ENCODE measurements around the gene TYSND1. TPM values are rescaled to one million over a fixed set of nuclear protein-coding genes. Genes with fewer than 3 reads are reported as not detected.

Gene TYSND1
- total and polyA plus RNA-seq, 3 experiments from 2014 or later: 14.7 to 21.1 (median 16.3) TPM

DNA sequence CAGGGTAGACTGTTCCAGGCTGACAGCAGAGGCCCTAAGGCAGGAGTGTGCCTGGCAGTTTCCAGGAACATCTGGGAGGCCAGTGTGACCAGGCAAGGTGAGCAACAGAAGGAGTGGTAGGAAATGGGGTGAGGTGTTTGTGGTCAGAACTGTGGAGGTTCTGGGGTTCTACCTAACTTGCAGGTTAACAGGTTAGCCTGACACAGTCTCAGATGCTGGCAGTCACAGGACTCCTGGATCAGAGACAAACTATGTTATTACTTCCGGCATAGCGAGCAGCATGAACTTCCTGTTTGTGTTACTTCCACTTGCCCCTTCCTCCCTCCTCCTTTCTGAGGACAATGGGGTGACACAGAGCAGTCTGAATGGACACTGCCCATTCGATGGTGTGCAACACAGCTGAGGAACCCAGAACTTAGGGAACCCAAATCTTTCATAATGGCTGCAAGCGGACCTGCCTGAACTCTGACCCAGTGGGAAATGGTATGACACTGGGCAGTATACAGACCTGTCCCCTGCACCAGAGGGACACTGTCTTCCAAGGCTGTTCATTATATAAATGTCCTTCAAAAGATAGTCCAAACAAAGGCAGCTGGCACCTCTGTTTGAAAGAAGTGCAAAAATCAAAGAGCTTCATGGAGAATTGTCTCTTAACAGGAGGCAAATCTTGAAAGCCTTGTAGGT, 27.7 kb upstream of the TYSND1 start:
- H3K4me1 ChIP-seq (ENCODE audit: insufficient read depth, low read length): peaks cover 25% of the 10 kb centered on the region
- no peaks in the 10 kb centered on the region for H3K36me3 ChIP-seq (ENCODE audit: insufficient read depth, low read length)
- H3K4me1 Mint-ChIP-seq: peaks cover 29 to 36% (median 32%) of the 10 kb centered on the region in 3 donors
- peaks cover 0 to 12% (median 0%) of the 10 kb centered on the region in 3 donors for H3K36me3 Mint-ChIP-seq
- H3K27ac ChIP-seq (ENCODE audit: low read depth, low read length): peak overlapping the region; percentile 1
- peaks cover 0 to 3% of the 10 kb centered on the region in 2 donors for H3K27me3 Mint-ChIP-seq
- no peaks in the 10 kb centered on the region for H3K9me3 Mint-ChIP-seq
- ChIA-PET POLR2A (interaction anchor here (1.1 to 1.3 kb wide), 2 partner anchors 11 to 28 kb away, joined by 3 to 4 read pairs; partner anchors contain the start of gene TYSND1), CTCF (interaction anchor here (1.6 to 2.7 kb wide), 4 partner anchors 25 to 190 kb away, joined by 5 to 20 read pairs (median 6); partner anchors contain the start of gene TYSND1)
- H3K27ac Mint-ChIP-seq: peak overlapping the region; percentile 70 to 97 (median 91)
- H3K27me3 ChIP-seq (ENCODE audit: insufficient read depth, low read length, poor library complexity, severe bottlenecking): no peaks in the 10 kb centered on the region
- peak overlapping the region; percentile 3 for H3K4me3 ChIP-seq (ENCODE audit: low read length)
- H3K4me3 Mint-ChIP-seq: peak overlapping the region; percentile 28 to 82 (median 65)
- peak; percentile 11 to 66 (median 51) for DNase-seq
- H3K9me3 ChIP-seq (ENCODE audit: low read length): no peaks in the 10 kb centered on the region

DNA sequence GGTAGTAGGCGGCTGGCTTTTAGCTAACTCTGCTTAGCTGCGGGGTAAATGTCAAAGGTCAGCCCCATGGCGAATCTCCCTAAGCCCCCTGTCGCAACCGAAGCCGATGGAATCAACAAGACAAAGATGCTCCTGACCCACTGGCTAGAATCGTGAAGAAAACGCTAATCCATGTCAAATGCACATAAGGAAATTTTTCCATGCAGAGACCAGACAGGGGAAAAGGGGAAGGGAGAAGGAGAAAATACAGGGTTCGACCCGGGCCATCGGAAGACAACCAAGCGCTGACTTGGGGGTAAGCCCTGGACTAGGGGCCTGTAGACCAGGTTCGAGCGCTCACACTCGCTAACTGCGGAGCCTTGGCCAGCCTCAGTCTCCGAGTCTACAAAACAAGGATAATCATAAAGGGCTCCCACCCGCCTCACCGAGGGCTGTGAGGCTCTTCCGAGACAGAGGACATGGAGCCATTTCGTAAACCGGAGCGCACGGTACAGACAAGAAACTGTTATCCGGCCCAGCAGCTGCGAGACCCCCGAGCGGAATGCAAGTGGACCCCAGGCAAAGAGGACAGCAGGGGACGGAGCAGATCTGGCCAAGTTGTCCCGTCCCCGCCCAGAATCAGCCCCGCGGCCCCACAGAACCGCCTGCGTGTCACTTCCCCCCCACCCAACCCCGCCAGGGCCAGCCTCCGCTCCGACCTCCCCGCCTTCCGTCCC, 23.3 kb upstream of the TYSND1 start:
- peaks cover 62% of the 10 kb centered on the region for H3K4me1 ChIP-seq (ENCODE audit: insufficient read depth, low read length)
- no peaks in the 10 kb centered on the region for H3K27me3 ChIP-seq (ENCODE audit: insufficient read depth, low read length, poor library complexity, severe bottlenecking)
- no peaks in the 10 kb centered on the region for H3K9me3 ChIP-seq (ENCODE audit: low read length)
- peaks cover 13% of the 10 kb centered on the region for H3K36me3 ChIP-seq (ENCODE audit: insufficient read depth, low read length)
- peak overlapping the region; percentile 78 for H3K4me3 ChIP-seq (ENCODE audit: low read length)
- DNase-seq: peak in 1 of 5 donors; percentile 12
- ChIA-PET CTCF (interaction anchor here (1.0 to 6.2 kb wide), 4 partner anchors 19 to 62 kb away, joined by 3 to 58 read pairs (median 3); partner anchors contain the start of gene TYSND1), POLR2A (interaction anchor here (0.6 to 5.2 kb wide), 7 partner anchors 11 to 76 kb away, joined by 3 to 59 read pairs (median 5); partner anchors contain the start of gene TYSND1)
- H3K4me1 Mint-ChIP-seq: peaks cover 59 to 73% (median 72%) of the 10 kb centered on the region in 3 donors
- H3K4me3 Mint-ChIP-seq: peak overlapping the region; percentile 83 to 97 (median 93)
- no peaks in the 10 kb centered on the region for H3K27me3 Mint-ChIP-seq
- H3K27ac Mint-ChIP-seq: peak overlapping the region; percentile 94 to 98 (median 96)
- H3K9me3 Mint-ChIP-seq: no peaks in the 10 kb centered on the region
- H3K36me3 Mint-ChIP-seq: peaks cover 8 to 41% (median 9%) of the 10 kb centered on the region in 3 donors
- H3K27ac ChIP-seq (ENCODE audit: low read depth, low read length): peak overlapping the region; percentile 80

DNA sequence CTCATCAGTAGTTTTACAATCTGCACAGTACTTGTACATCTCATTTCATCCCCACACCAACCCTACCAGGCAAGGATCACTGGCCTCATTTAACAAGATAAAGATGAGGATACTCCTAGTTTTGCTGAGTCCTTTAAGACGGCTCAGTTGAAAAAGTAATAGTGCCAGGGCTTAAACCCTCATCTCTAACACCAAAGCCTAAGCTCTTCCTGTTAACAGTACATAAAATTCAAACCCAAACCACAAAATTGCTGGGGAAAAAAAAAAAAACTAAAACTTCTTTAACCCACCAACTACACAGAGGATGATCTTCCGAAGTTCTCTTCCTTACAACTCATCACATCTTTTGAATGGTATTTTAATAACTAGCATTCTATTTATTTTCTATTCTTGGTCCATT, 22.5 kb upstream of the TYSND1 start:
- peaks cover 57 to 73% (median 72%) of the 10 kb centered on the region in 3 donors for H3K4me1 Mint-ChIP-seq
- H3K4me3 Mint-ChIP-seq: peak overlapping the region; percentile 83 to 97 (median 93)
- no peaks in the 10 kb centered on the region for H3K27me3 Mint-ChIP-seq
- peak overlapping the region; percentile 80 for H3K27ac ChIP-seq (ENCODE audit: low read depth, low read length)
- peak overlapping the region; percentile 10 to 98 (median 95) for H3K27ac Mint-ChIP-seq
- no peaks in the 10 kb centered on the region for H3K9me3 Mint-ChIP-seq
- H3K36me3 Mint-ChIP-seq: peaks cover 8 to 46% (median 9%) of the 10 kb centered on the region in 3 donors
- peaks cover 62% of the 10 kb centered on the region for H3K4me1 ChIP-seq (ENCODE audit: insufficient read depth, low read length)
- no peaks in the 10 kb centered on the region for H3K27me3 ChIP-seq (ENCODE audit: insufficient read depth, low read length, poor library complexity, severe bottlenecking)
- H3K36me3 ChIP-seq (ENCODE audit: insufficient read depth, low read length): peaks cover 13% of the 10 kb centered on the region
- peak overlapping the region; percentile 78 for H3K4me3 ChIP-seq (ENCODE audit: low read length)
- POLR2A ChIA-PET: interaction anchor here (0.6 to 5.2 kb wide), 7 partner anchors 23 to 236 kb away, joined by 3 to 59 read pairs (median 4); partner anchors contain the start of genes EIF4EBP2 and TYSND1
- peak in 2 of 5 donors; percentile 64 to 71 for DNase-seq
- no peaks in the 10 kb centered on the region for H3K9me3 ChIP-seq (ENCODE audit: low read length)
- CTCF ChIA-PET: interaction anchor here (1.0 to 6.2 kb wide), 2 partner anchors 19 to 23 kb away, joined by 3 to 58 read pairs; partner anchors contain the start of gene TYSND1

DNA sequence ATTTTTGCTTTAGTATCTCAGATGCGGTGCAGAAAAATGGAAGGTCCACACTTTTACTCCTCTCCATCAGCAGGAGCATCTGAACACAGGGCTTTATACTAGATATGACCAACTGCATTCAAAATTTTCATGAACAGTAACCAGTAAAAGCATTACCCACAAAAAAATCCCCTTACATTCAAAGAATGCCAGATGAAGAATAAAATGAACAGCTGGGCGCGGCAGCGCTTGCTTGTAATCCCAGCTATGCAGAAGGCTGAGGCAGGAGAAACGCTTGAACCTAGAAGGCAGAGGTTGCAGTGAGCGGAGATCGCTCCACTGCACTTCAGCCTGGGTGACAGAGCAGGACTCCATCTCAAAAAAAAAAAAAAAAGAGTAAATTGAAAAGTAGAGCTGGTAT, 20.7 kb upstream of the TYSND1 start:
- Mint-ChIP-seq H3K4me3 (peak overlapping the region; percentile 2 to 67 (median 61)), H3K27ac (peak overlapping the region in 6 of 8 donors; percentile 25 to 94 (median 69)), H3K9me3 (no peaks in the 10 kb centered on the region), H3K36me3 (peaks cover 8 to 51% (median 9%) of the 10 kb centered on the region in 3 donors), H3K4me1 (peaks cover 68 to 80% (median 79%) of the 10 kb centered on the region in 3 donors), H3K27me3 (no peaks in the 10 kb centered on the region)
- no peak for DNase-seq
- Histone ChIP-seq H3K36me3 (ENCODE audit: insufficient read depth, low read length) (peaks cover 13% of the 10 kb centered on the region), H3K4me3 (ENCODE audit: low read length) (no peak overlapping the region), H3K27me3 (ENCODE audit: insufficient read depth, low read length, poor library complexity, severe bottlenecking) (no peaks in the 10 kb centered on the region), H3K9me3 (ENCODE audit: low read length) (no peaks in the 10 kb centered on the region), H3K4me1 (ENCODE audit: insufficient read depth, low read length) (peaks cover 74% of the 10 kb centered on the region), H3K27ac (ENCODE audit: low read depth, low read length) (no peak overlapping the region)
- CTCF ChIA-PET: interaction anchor here (0.9 to 6.2 kb wide), 3 partner anchors 17 to 51 kb away, joined by 3 to 58 read pairs (median 8); partner anchors contain the start of gene TYSND1
- POLR2A ChIA-PET: interaction anchor here (0.6 to 5.2 kb wide), 3 partner anchors 21 to 237 kb away, joined by 3 to 59 read pairs (median 4); partner anchors contain the start of gene TYSND1

DNA sequence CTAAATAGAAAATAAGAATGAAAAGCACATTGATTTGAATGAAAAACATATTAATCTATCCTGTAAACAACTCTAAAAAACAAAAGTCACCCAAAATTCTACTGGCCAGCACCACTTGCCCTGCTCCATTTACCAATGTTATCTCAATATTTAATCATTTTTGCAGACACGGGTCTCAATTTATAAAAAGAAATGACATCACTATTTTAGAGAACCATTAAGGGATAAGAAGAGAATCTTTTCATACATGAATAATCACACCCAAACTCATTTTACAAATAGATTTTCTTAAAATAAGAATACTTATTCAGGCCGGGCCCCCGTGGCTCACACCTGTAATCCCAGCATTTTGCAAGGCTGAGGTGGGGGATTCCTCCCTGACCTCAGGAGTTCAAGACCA, 19.9 kb upstream of the TYSND1 start:
- no peak overlapping the region for H3K27ac ChIP-seq (ENCODE audit: low read depth, low read length)
- peak overlapping the region in 5 of 8 donors; percentile 13 to 84 (median 51) for H3K27ac Mint-ChIP-seq
- no peaks in the 10 kb centered on the region for H3K27me3 Mint-ChIP-seq
- no peak for DNase-seq
- peaks cover 81% of the 10 kb centered on the region for H3K4me1 ChIP-seq (ENCODE audit: insufficient read depth, low read length)
- peaks cover 20% of the 10 kb centered on the region for H3K36me3 ChIP-seq (ENCODE audit: insufficient read depth, low read length)
- H3K4me1 Mint-ChIP-seq: peaks cover 74 to 85% (median 85%) of the 10 kb centered on the region in 3 donors
- H3K36me3 Mint-ChIP-seq: peaks cover 8 to 59% (median 9%) of the 10 kb centered on the region in 3 donors
- H3K27me3 ChIP-seq (ENCODE audit: insufficient read depth, low read length, poor library complexity, severe bottlenecking): no peaks in the 10 kb centered on the region
- H3K4me3 Mint-ChIP-seq: peak overlapping the region in 4 of 7 donors; percentile 19 to 56 (median 43)
- no peak overlapping the region for H3K4me3 ChIP-seq (ENCODE audit: low read length)
- POLR2A ChIA-PET: interaction anchor here (0.7 to 5.2 kb wide), 2 partner anchors 20 to 27 kb away, joined by 3 to 59 read pairs; partner anchors contain the start of gene TYSND1
- CTCF ChIA-PET: interaction anchor here (2.4 to 6.2 kb wide), 2 partner anchors 20 to 50 kb away, joined by 8 to 58 read pairs; partner anchors contain the start of gene TYSND1
- no peaks in the 10 kb centered on the region for H3K9me3 Mint-ChIP-seq
- no peaks in the 10 kb centered on the region for H3K9me3 ChIP-seq (ENCODE audit: low read length)

DNA sequence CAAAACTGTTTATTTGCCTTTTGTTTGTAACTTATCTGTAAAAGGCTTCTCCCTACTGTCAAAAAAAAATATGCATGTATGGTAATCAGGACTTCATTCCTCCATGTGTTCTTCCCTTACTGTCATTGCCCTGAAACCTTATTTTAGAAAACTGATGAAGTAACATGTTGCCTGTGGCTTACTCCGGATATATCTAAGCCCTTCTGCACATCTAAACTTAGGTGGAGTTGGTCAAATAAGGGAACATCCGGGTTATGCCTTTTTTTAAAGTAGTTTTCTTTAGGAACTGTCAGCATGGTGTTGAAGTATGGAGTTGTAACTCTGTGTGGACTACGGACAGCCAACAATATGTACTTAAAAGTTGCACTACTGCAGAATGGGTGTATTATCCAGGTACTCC, 17.7 kb upstream of the TYSND1 start:
- H3K27ac Mint-ChIP-seq: peak overlapping the region in 7 of 8 donors; percentile 30 to 63 (median 52)
- ChIA-PET CTCF (no interaction called here), POLR2A (no interaction called here)
- peaks cover 80% of the 10 kb centered on the region for H3K4me1 ChIP-seq (ENCODE audit: insufficient read depth, low read length)
- no peaks in the 10 kb centered on the region for H3K27me3 ChIP-seq (ENCODE audit: insufficient read depth, low read length, poor library complexity, severe bottlenecking)
- no peak overlapping the region for H3K4me3 ChIP-seq (ENCODE audit: low read length)
- H3K36me3 Mint-ChIP-seq: peaks cover 9 to 64% (median 14%) of the 10 kb centered on the region in 3 donors
- H3K9me3 Mint-ChIP-seq: no peaks in the 10 kb centered on the region
- H3K4me3 Mint-ChIP-seq: peak overlapping the region; percentile 44 to 79 (median 69)
- H3K36me3 ChIP-seq (ENCODE audit: insufficient read depth, low read length): peaks cover 27% of the 10 kb centered on the region
- no peak overlapping the region for H3K27ac ChIP-seq (ENCODE audit: low read depth, low read length)
- no peaks in the 10 kb centered on the region for H3K27me3 Mint-ChIP-seq
- DNase-seq: no peak
- no peaks in the 10 kb centered on the region for H3K9me3 ChIP-seq (ENCODE audit: low read length)
- peaks cover 80 to 96% (median 95%) of the 10 kb centered on the region in 3 donors for H3K4me1 Mint-ChIP-seq

DNA sequence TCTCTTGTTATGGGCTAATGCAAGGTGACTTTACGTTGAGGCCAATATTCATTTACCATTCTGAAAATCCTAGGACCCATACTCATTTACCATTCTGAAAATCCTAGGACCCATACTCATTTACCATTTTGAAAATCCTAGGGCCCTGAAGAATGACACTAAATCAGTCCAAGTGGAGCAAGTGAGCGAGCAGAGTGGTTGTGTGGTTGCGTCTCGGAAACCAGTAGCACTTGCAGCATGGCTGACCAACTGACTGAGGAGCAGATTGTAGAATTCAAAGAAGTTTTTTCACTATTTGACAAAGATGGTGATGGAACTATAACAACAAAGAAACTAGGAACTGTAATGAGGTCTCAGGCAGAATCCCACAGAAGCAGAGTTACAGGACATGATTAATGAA, 16.9 kb upstream of the TYSND1 start:
- H3K36me3 ChIP-seq (ENCODE audit: insufficient read depth, low read length): peaks cover 28% of the 10 kb centered on the region
- peak overlapping the region; percentile 14 for H3K4me3 ChIP-seq (ENCODE audit: low read length)
- no peak for DNase-seq
- peaks cover 75% of the 10 kb centered on the region for H3K4me1 ChIP-seq (ENCODE audit: insufficient read depth, low read length)
- no peaks in the 10 kb centered on the region for H3K27me3 Mint-ChIP-seq
- H3K4me1 Mint-ChIP-seq: peaks cover 73 to 92% (median 89%) of the 10 kb centered on the region in 3 donors
- POLR2A ChIA-PET: interaction anchor here (1.0 to 1.1 kb wide), 2 partner anchors 12 to 17 kb away, joined by 4 to 18 read pairs; partner anchors contain the start of gene TYSND1
- CTCF ChIA-PET: interaction anchor here (3.3 kb wide), 1 partner anchor 18 kb away, joined by 21 read pairs; the partner anchor contains the start of gene TYSND1
- no peak overlapping the region for H3K27ac ChIP-seq (ENCODE audit: low read depth, low read length)
- peak overlapping the region; percentile 30 to 90 (median 76) for H3K27ac Mint-ChIP-seq
- no peaks in the 10 kb centered on the region for H3K27me3 ChIP-seq (ENCODE audit: insufficient read depth, low read length, poor library complexity, severe bottlenecking)
- H3K4me3 Mint-ChIP-seq: peak overlapping the region; percentile 44 to 79 (median 69)
- no peaks in the 10 kb centered on the region for H3K9me3 Mint-ChIP-seq
- H3K36me3 Mint-ChIP-seq: peaks cover 7 to 66% (median 12%) of the 10 kb centered on the region in 3 donors
- no peaks in the 10 kb centered on the region for H3K9me3 ChIP-seq (ENCODE audit: low read length)
